IMR-90 (cell line): ENCODE results near the gene MNS1. TPM values are rescaled to one million over a fixed set of nuclear protein-coding genes. Genes with fewer than 3 reads are reported as not detected.
"Not testable (repeated sequence)": the region's sequence is repeated elsewhere in the genome, so short reads cannot be mapped to it uniquely, and the experiment has no call there.

Experiments used
- ATAC-seq: fragments of 200-7000 bp; cut with Tn5 transposase; 2 replicates; pipeline ENCODE4 v1.9.1; 2020; ENCODE audit warnings: low read depth, mild to moderate bottlenecking, moderate library complexity
- BruUV-seq: library from RNA; stranded (reverse); fragments of 400-500 nt; replicated peaks from 2 replicates; lab custom pipeline; 2021; lab: Mats Ljungman, UMichigan
- CTCF ChIA-PET: fragments of 300-600 bp; formaldehyde crosslinking; extraction: SDS; loops from one replicate; lab custom pipeline; 2021; ENCODE audit warnings: antibody characterized with exemption; lab: Yijun Ruan, JAX
- POLR2A ChIA-PET: fragments of 300-600 bp; sonication (Branson Sonifier 250); formaldehyde crosslinking; loops from one replicate; lab custom pipeline; 2022; ENCODE audit warnings: antibody characterized with exemption; ENCODE audit not compliant: unreplicated experiment; lab: Charles Lee
- DNase-seq: peaks from one replicate; pipeline ENCODE4 v3.0.0; 2013
- H2AFZ ChIP-seq: replicated peaks from 2 replicates; pipeline ENCODE3; 2013; ENCODE audit warnings: low read length, mild to moderate bottlenecking; ENCODE audit not compliant: poor library complexity
- H2AK5ac ChIP-seq: 2 replicates; pipeline ENCODE4 v1.6.1; 2013; ENCODE audit warnings: low read depth, low read length, inconsistent platforms
- H2AK9ac ChIP-seq: replicated peaks from 2 replicates; pipeline ENCODE3; 2013; ENCODE audit warnings: mild to moderate bottlenecking, low read depth, low read length, moderate library complexity; ENCODE audit not compliant: poor library complexity
- H2BK120ac ChIP-seq: 2 replicates; pipeline ENCODE4 v1.6.1; 2013; ENCODE audit warnings: low read depth, low read length, inconsistent platforms
- H2BK15ac ChIP-seq: 3 replicates; pipeline ENCODE4 v1.6.1; 2013; ENCODE audit warnings: low read depth, low read length, inconsistent platforms
- H2BK20ac ChIP-seq: 2 replicates; pipeline ENCODE4 v1.6.1; 2013; ENCODE audit warnings: low read depth, mild to moderate bottlenecking, inconsistent platforms, low read length, moderate library complexity
- H2BK5ac ChIP-seq: 2 replicates; pipeline ENCODE4 v1.6.1; 2013; ENCODE audit warnings: mild to moderate bottlenecking, low read depth, low read length, inconsistent platforms; ENCODE audit not compliant: poor library complexity, severe bottlenecking
- H3K14ac ChIP-seq: replicated peaks from 2 replicates; pipeline ENCODE4 v1.6.1; 2013; ENCODE audit warnings: low read depth, low read length, inconsistent platforms
- H3K18ac ChIP-seq: 2 replicates; pipeline ENCODE4 v1.6.1; 2013; ENCODE audit warnings: low read depth, low read length, control low read depth
- H3K23ac ChIP-seq: 2 replicates; pipeline ENCODE4 v1.6.1; 2013; ENCODE audit warnings: low read depth, low read length, inconsistent platforms
- H3K27ac ChIP-seq: 2 replicates; pipeline ENCODE4 v1.5.1; 2013; ENCODE audit warnings: mild to moderate bottlenecking, control low read depth, low read length; ENCODE audit not compliant: insufficient read depth
- H3K27me3 ChIP-seq: 2 replicates; pipeline ENCODE4 v1.6.1; 2013; ENCODE audit warnings: low read length; ENCODE audit not compliant: control insufficient read depth, insufficient read depth
- H3K36me3 ChIP-seq: 2 replicates; pipeline ENCODE4 v1.6.1; 2013; ENCODE audit warnings: low read length, mixed read lengths; ENCODE audit not compliant: control insufficient read depth, insufficient read depth
- H3K4ac ChIP-seq: 2 replicates; pipeline ENCODE4 v1.6.1; 2013; ENCODE audit warnings: low read depth, low read length, inconsistent platforms
- H3K4me1 ChIP-seq: 2 replicates; pipeline ENCODE4 v1.6.1; 2013; ENCODE audit warnings: low read length, mixed read lengths; ENCODE audit not compliant: control insufficient read depth, insufficient read depth
- H3K4me2 ChIP-seq: 2 replicates; pipeline ENCODE4 v1.6.1; 2013; ENCODE audit warnings: low read depth, mild to moderate bottlenecking, control low read depth, low read length, moderate library complexity
- H3K4me3 ChIP-seq: 2 replicates; pipeline ENCODE4 v1.5.1; 2013; ENCODE audit warnings: low read depth, mild to moderate bottlenecking, control low read depth, low read length, moderate library complexity; ENCODE audit not compliant: insufficient read depth
- H3K56ac ChIP-seq: 2 replicates; pipeline ENCODE4 v1.6.1; 2013; ENCODE audit warnings: low read length, inconsistent platforms; ENCODE audit not compliant: insufficient read depth; ENCODE audit errors: extremely low read depth
- H3K79me1 ChIP-seq, 2 experiments: 2 replicates each; pipeline ENCODE4 v1.6.1; 2013; ENCODE audit warnings: low read length in 2 of 2, inconsistent platforms in 1 of 2, low read depth in 1 of 2
- H3K9ac ChIP-seq: 2 replicates; pipeline ENCODE4 v1.6.1; 2013; ENCODE audit warnings: low read depth, low read length, control low read depth
- H3K9me1 ChIP-seq: 2 replicates; pipeline ENCODE4 v1.6.1; 2013; ENCODE audit warnings: low read length, inconsistent platforms; ENCODE audit not compliant: insufficient read depth
- H3K9me3 ChIP-seq: 2 replicates; pipeline ENCODE4 v1.6.1; 2013; ENCODE audit warnings: low read length; ENCODE audit not compliant: control insufficient read depth, insufficient read depth
- H4K20me1 ChIP-seq: 2 replicates; pipeline ENCODE4 v1.6.1; 2013; ENCODE audit warnings: low read length, inconsistent platforms; ENCODE audit not compliant: insufficient read depth
- H4K5ac ChIP-seq: 2 replicates; pipeline ENCODE4 v1.6.1; 2013; ENCODE audit warnings: mild to moderate bottlenecking, low read depth, low read length, control low read depth
- H4K8ac ChIP-seq, 2 experiments: 2 replicates each; pipeline ENCODE4 v1.6.1; 2013; ENCODE audit warnings: low read depth in 2 of 2, low read length in 2 of 2, control low read depth in 1 of 2, inconsistent platforms in 1 of 2
- H4K91ac ChIP-seq: 2 replicates; pipeline ENCODE4 v1.6.1; 2013; ENCODE audit warnings: low read depth, low read length, inconsistent platforms; ENCODE audit not compliant: insufficient read depth
- WGBS, 2 experiments: methylation state at CpG; one replicate each; pipeline versions ENCODE4 v1.1.5 to v1.1.7; 2013; ENCODE audit warnings: missing lambda C conversion rate in 2 of 2; ENCODE audit not compliant: insufficient read length in 1 of 2; ENCODE audit errors: extremely low coverage in 2 of 2; 5-methylcytosine and 5-hydroxymethylcytosine counted together
- dilution Hi-C: fragments of 300-500 bp; cut with HindIII; formaldehyde crosslinking; loops from one replicate; pipeline ENCODE4 v1.14.3; 2018; ENCODE audit warnings: low sequenced_read_pairs; ENCODE audit not compliant: unreplicated experiment
- in situ Hi-C: fragments of 300-500 bp; cut with MboI; formaldehyde crosslinking; loops from 3 replicates; pipeline ENCODE4 v1.14.3; 2019; ENCODE audit warnings: low sequenced_read_pairs, inconsistent platforms, mixed read lengths
- intact Hi-C: fragments of 100-400 bp; cut with micrococcal nuclease; formaldehyde crosslinking; loops from 2 replicates; pipeline ENCODE4 v1.10.0; 2022
- polyA plus RNA-seq, 3 experiments: library from polyadenylated mRNA; depleted of rRNA; stranded (reverse); fragments of >200 nt; gene quantifications; 2 replicates each; pipeline ENCODE4 v1.2.3, GENCODE V29; 2012; ENCODE audit warnings: low replicate concordance in 1 of 3
- total RNA-seq: library from RNA; depleted of rRNA; stranded (reverse); fragments of >200 nt; gene quantifications from 2 replicates; pipeline ENCODE4 v1.2.3, GENCODE V29; 2012

MNS1 gene
- total and polyA plus RNA-seq, 2 of the 4 experiments (the other 2 are of a cell fraction): 0.36 to 0.84 TPM

DNA sequence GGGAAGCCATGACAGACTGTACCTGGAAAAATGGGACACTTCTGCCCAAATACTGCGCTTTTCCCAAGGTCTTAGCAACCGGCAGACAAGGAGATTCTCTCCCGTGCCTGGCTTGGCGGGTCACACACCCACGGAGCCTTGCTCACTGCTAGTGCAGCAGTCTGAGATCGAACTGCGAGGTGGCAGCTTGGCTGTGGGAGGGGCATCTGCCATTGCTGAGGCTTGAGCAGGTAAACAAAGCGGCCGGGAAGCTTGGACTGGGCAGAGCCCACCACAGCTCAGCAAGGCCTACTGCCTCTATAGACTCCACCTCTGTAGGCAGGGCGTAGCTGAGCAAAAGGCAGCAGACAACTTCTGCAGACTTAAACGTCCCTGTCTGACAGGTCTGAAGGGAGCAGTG is 65.7 kb downstream of the MNS1 start:
- H2AFZ ChIP-seq, H2AK5ac ChIP-seq, H3K23ac ChIP-seq, H3K4me2 ChIP-seq, H4K5ac ChIP-seq, H2BK5ac ChIP-seq, H2BK20ac ChIP-seq, CTCF ChIA-PET, H4K20me1 ChIP-seq, H2BK15ac ChIP-seq, H2AK9ac ChIP-seq, H4K91ac ChIP-seq, H3K27me3 ChIP-seq, H3K79me1 ChIP-seq, H4K8ac ChIP-seq, ATAC-seq, H3K4me1 ChIP-seq, H2BK120ac ChIP-seq, H3K36me3 ChIP-seq, H3K9ac ChIP-seq, dilution Hi-C loops, DNase-seq, H3K18ac ChIP-seq, H3K14ac ChIP-seq, H3K56ac ChIP-seq, H3K27ac ChIP-seq, H3K9me3 ChIP-seq, H3K4ac ChIP-seq, intact Hi-C loops, H3K4me3 ChIP-seq, H3K9me1 ChIP-seq, in situ Hi-C loops, BruUV-seq, POLR2A ChIA-PET: not testable (repeated sequence)
- WGBS, 2 experiments: 92% methylated on average over 2 of the region's 11 CpGs; no CpG with 5 or more reads in 1 of the 2 experiments

DNA sequence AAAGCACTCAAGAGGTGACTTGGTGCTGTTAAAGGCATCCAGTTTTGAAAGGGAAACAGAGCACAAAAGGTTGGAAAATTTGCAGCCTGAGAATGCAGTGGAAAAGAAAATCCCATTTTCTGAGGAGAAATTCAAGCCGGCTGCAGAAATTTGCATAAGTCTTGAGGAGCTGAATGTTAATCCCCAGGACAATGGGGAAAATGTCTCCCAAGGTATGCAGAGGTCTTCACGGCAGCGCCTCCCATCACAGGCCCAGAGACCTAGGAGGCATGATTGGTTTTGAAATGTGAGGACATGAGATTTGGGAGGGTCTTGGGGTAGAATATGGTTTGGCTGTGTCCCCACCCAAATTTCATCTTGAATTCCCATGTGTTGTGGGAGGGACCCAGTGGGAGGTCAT is 67.6 kb downstream of the MNS1 start:
- H3K27me3 ChIP-seq, H3K4ac ChIP-seq, H2AK9ac ChIP-seq, H2BK15ac ChIP-seq, H3K27ac ChIP-seq, H3K14ac ChIP-seq, H2BK5ac ChIP-seq, H3K4me2 ChIP-seq, POLR2A ChIA-PET, H4K5ac ChIP-seq, DNase-seq, H4K91ac ChIP-seq, H3K9me1 ChIP-seq, H3K18ac ChIP-seq, H3K9ac ChIP-seq, H3K56ac ChIP-seq, ATAC-seq, H4K8ac ChIP-seq, dilution Hi-C loops, H3K4me1 ChIP-seq, H2BK20ac ChIP-seq, H3K79me1 ChIP-seq, H2BK120ac ChIP-seq, in situ Hi-C loops, CTCF ChIA-PET, H2AK5ac ChIP-seq, intact Hi-C loops, H3K36me3 ChIP-seq, H4K20me1 ChIP-seq, H3K9me3 ChIP-seq, BruUV-seq, H3K4me3 ChIP-seq, H3K23ac ChIP-seq, H2AFZ ChIP-seq: not testable (repeated sequence)
- WGBS, 2 experiments: 100% methylated on average over 1 of the region's 3 CpGs; no CpG with 5 or more reads in 1 of the 2 experiments
